Endothelial cell of umbilical vein (primary cell): Measurements from ENCODE around the gene NT5DC4.

Experiments used
- POLR2A ChIP-seq: IDR thresholded peaks from 2 replicates; pipeline ENCODE4 v1.6.1; 2012; ENCODE audit warnings: low read depth, mild to moderate bottlenecking, control low read depth, low read length
- TF ChIP-seq, protein P1 (sequence below), 2 donors: IDR thresholded peaks; 1 replicate in 1 of 2; 2 replicates in 1 of 2; pipeline ENCODE4 v1.5.1; 2011; ENCODE audit warnings: low read length in 2 of 2, mild to moderate bottlenecking in 2 of 2, moderate library complexity in 2 of 2, control low read depth in 1 of 2, inconsistent platforms in 1 of 2, low read depth in 1 of 2; ENCODE audit not compliant: insufficient read depth in 1 of 2; ENCODE audit errors: extremely low read depth in 1 of 2

DNA sequence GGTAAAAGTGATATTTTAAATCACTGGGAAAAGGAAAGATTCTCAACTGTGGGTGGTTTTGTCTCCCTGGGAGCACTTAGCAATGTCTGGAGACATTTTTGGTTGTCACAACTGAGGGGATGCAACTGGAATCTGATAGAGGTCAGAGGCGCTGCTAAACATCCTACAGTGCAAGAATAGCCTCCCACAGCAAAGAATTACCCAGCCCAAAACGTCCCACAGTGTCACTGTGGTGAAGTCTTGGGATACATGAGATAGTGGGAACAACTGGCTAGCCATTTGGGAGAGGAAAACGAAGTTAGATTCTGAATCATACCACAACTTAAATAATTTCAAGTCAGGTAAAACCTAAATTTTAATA is 36.4 kb upstream of the NT5DC4 start:
- no peak for TF ChIP-seq POLR2A
- TF ChIP-seq, protein P1, sequence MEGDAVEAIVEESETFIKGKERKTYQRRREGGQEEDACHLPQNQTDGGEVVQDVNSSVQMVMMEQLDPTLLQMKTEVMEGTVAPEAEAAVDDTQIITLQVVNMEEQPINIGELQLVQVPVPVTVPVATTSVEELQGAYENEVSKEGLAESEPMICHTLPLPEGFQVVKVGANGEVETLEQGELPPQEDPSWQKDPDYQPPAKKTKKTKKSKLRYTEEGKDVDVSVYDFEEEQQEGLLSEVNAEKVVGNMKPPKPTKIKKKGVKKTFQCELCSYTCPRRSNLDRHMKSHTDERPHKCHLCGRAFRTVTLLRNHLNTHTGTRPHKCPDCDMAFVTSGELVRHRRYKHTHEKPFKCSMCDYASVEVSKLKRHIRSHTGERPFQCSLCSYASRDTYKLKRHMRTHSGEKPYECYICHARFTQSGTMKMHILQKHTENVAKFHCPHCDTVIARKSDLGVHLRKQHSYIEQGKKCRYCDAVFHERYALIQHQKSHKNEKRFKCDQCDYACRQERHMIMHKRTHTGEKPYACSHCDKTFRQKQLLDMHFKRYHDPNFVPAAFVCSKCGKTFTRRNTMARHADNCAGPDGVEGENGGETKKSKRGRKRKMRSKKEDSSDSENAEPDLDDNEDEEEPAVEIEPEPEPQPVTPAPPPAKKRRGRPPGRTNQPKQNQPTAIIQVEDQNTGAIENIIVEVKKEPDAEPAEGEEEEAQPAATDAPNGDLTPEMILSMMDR (IDR thresholded peaks at IDR 0.05; ENCODE audit: extremely low read depth in 1 of 2, insufficient read depth in 1 of 2, low read depth in 1 of 2, low read length in 2 of 2): no peak
